ENCODE results near the gene CCSER1. TPM values are rescaled to one million over a fixed set of nuclear protein-coding genes. Genes with fewer than 3 reads are reported as not detected.

Gene CCSER1
- total RNA-seq, 2 experiments from 2014 or later: not detected

DNA sequence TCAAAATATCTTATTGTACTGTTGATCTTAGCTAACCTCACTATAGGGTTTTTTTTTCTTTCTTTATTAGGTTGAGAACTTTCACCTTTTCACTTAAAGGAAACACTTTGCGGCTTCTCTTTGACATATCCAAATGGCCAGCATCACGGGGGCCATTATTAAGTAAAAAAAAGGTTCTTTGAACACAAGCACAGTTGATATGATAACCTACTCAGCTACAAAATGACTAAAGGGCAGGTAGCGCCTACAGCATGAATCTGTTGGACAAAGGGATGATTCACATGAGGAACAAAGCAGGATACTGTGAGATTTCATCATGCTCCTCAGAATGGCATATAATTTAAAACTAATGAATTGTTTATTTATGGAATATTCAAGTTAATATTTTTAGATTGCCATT lies 119.6 kb downstream of the CCSER1 start:
- TF ChIP-seq, protein P1, sequence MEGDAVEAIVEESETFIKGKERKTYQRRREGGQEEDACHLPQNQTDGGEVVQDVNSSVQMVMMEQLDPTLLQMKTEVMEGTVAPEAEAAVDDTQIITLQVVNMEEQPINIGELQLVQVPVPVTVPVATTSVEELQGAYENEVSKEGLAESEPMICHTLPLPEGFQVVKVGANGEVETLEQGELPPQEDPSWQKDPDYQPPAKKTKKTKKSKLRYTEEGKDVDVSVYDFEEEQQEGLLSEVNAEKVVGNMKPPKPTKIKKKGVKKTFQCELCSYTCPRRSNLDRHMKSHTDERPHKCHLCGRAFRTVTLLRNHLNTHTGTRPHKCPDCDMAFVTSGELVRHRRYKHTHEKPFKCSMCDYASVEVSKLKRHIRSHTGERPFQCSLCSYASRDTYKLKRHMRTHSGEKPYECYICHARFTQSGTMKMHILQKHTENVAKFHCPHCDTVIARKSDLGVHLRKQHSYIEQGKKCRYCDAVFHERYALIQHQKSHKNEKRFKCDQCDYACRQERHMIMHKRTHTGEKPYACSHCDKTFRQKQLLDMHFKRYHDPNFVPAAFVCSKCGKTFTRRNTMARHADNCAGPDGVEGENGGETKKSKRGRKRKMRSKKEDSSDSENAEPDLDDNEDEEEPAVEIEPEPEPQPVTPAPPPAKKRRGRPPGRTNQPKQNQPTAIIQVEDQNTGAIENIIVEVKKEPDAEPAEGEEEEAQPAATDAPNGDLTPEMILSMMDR (IDR thresholded peaks at IDR 0.05): no peak

DNA sequence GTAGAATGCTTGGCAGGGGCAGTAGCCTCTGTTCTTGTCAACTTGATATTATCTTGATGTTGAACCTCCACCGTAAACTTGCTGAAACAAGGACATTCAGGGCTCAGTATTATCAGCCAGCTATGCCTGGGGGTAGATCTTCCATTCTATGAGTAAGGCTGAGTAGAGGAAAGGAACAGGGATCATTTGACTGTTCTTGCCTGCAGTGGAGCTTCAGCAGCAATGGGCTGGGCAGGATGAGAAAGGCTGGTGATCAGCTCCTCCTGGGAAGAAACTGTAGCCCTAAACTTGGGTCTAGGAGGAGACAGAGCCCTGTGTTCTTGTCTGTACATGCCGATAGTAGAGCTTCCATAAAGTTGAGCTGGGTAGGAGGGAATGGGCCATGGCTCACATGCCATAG lies 127.2 kb downstream of the CCSER1 start:
- H3K36me3 Mint-ChIP-seq (ENCODE audit: low read depth): no peaks in the 10 kb centered on the region
- no peaks in the 10 kb centered on the region for H3K4me1 Mint-ChIP-seq (ENCODE audit: low read depth)
- intact Hi-C loops (cut with micrococcal nuclease): no loop called here
- DNase-seq: no peak
- ChIA-PET POLR2A (no interaction called here), CTCF (interaction anchor here (1.3 kb wide), 1 partner anchor 10 kb away, joined by 3 read pairs; no protein-coding TSS in a partner anchor)
- no peak overlapping the region for H3K27ac Mint-ChIP-seq
- H3K4me3 Mint-ChIP-seq: no peak overlapping the region
- TF ChIP-seq, protein P1 (IDR thresholded peaks at IDR 0.05): no peak
- peaks cover 2% of the 10 kb centered on the region for H3K9me3 Mint-ChIP-seq
- no peak for ATAC-seq
- no peaks in the 10 kb centered on the region for H3K27me3 Mint-ChIP-seq

More for the DNA sequence above, 119.6 kb downstream of the CCSER1 start:
- no peak for DNase-seq
- no peak for ATAC-seq
- no peaks in the 10 kb centered on the region for H3K36me3 Mint-ChIP-seq (ENCODE audit: low read depth)
- ChIA-PET CTCF (no interaction called here), POLR2A (no interaction called here)
- H3K9me3 Mint-ChIP-seq: no peaks in the 10 kb centered on the region
- no peaks in the 10 kb centered on the region for H3K4me1 Mint-ChIP-seq (ENCODE audit: low read depth)
- intact Hi-C loops (cut with micrococcal nuclease): no loop called here
- H3K4me3 Mint-ChIP-seq: no peak overlapping the region
- no peak overlapping the region for H3K27ac Mint-ChIP-seq
- no peaks in the 10 kb centered on the region for H3K27me3 Mint-ChIP-seq

DNA sequence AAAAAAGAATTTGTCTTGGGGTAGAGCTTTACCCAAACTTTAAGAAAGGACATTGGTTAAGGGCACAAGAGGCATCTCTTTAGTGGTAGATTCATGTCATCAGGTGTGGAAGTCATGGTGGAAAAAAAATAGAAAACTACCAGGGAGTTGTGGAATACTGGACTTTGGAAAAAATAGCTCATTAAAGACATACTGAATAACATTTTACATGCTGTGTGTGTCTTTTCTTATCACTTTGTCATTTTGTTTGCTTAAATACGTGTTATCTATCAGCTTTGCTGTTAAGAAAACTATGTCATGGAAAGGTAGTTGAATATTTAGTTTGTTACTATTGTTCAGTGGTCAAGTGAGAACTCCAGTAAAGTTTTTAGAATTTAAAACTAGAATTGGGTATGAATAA lies 147.0 kb downstream of the CCSER1 start:
- H3K4me3 Mint-ChIP-seq: no peak overlapping the region
- POLR2A ChIA-PET: no interaction called here
- peaks cover 2% of the 10 kb centered on the region for H3K9me3 Mint-ChIP-seq
- H3K4me1 Mint-ChIP-seq (ENCODE audit: low read depth): no peaks in the 10 kb centered on the region
- intact Hi-C loops (cut with micrococcal nuclease): no loop called here
- H3K27me3 Mint-ChIP-seq: no peaks in the 10 kb centered on the region
- CTCF ChIA-PET: no interaction called here
- TF ChIP-seq, protein P1 (IDR thresholded peaks at IDR 0.05): no peak
- DNase-seq: no peak
- no peak for ATAC-seq
- H3K36me3 Mint-ChIP-seq (ENCODE audit: low read depth): no peaks in the 10 kb centered on the region
- H3K27ac Mint-ChIP-seq: no peak overlapping the region

DNA sequence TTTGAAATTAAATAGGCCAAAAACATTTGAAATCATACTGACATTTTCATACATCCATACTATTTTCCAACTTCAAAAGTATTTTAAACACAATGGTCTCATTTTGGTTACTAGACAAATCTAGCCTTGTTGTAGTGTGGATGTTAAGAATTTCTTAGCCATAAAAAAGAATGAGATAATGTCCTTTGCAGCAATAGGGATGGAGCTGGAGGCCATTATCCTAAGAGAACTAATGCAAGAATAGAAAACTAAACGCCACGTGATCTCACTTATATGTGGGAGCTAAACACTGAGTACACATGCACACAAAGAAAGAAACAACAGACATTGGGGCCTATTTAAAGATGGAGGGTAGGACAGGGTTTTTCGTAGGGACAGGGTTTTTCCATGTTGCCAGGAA lies 153.8 kb downstream of the CCSER1 start:
- intact Hi-C loops (cut with micrococcal nuclease): no loop called here
- H3K4me1 Mint-ChIP-seq (ENCODE audit: low read depth): no peaks in the 10 kb centered on the region
- DNase-seq (no peak), ATAC-seq (no peak)
- CTCF ChIA-PET: no interaction called here
- TF ChIP-seq, protein P1 (IDR thresholded peaks at IDR 0.05): no peak
- POLR2A ChIA-PET: no interaction called here
- no peak overlapping the region for H3K27ac Mint-ChIP-seq
- no peaks in the 10 kb centered on the region for H3K36me3 Mint-ChIP-seq (ENCODE audit: low read depth)
- H3K4me3 Mint-ChIP-seq: no peak overlapping the region
- no peaks in the 10 kb centered on the region for H3K27me3 Mint-ChIP-seq
- H3K9me3 Mint-ChIP-seq: no peaks in the 10 kb centered on the region

DNA sequence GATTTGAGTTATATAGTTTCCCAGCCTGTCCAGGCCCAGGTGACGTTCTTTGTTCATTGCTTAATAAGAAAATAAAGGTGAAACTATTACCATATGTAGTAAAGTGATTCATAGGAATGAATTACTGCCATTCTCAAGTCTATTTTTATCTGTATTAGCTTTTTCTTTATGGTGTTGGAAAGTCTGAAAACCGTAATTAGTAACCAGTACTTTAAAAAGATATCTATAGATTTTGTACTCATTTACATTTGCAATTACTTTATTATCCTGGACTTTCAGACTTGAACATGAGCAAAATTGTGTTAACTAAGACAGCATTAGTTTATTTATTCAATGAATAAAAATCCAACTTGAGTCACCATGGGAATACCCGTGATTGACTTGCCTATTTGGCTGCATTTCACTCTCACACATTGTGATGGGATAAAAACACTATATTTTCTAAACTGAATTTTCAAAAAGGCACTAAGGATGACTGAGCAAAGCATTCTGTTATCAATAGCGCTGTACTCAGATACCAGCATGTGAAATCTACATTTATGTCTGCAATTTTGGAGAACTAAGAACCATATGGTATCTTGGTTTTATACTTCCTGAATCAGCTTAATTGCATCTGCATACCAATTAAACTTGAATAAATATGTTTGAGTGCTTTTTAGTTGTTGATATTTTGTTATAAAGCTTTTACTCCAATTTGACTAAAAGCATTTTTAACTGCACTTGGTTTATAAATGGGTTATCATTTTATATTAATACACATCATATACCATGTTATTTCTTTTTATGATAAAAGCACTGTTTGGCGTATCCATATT lies 154.6 kb downstream of the CCSER1 start:
- no peaks in the 10 kb centered on the region for H3K9me3 Mint-ChIP-seq
- TF ChIP-seq, protein P1 (IDR thresholded peaks at IDR 0.05): no peak
- H3K4me3 Mint-ChIP-seq: no peak overlapping the region
- DNase-seq: no peak
- ATAC-seq: no peak
- H3K36me3 Mint-ChIP-seq (ENCODE audit: low read depth): no peaks in the 10 kb centered on the region
- ChIA-PET POLR2A (no interaction called here), CTCF (no interaction called here)
- H3K27ac Mint-ChIP-seq: no peak overlapping the region
- intact Hi-C loops (cut with micrococcal nuclease): no loop called here
- no peaks in the 10 kb centered on the region for H3K4me1 Mint-ChIP-seq (ENCODE audit: low read depth)
- no peaks in the 10 kb centered on the region for H3K27me3 Mint-ChIP-seq

Data from activated CD8-positive, alpha-beta T cell treated with anti-CD3 and anti-CD28 coated beads for 36 hours (primary cell).